K562 (cell line): Measurements from ENCODE around the gene SOSTDC1. TPM values are rescaled to one million over a fixed set of nuclear protein-coding genes. Genes with fewer than 3 reads are reported as not detected.
A peak's percentile ranks its signal among the peaks of the same experiment; 100 is the strongest.

Experiments used
- CHAMP1 ChIP-seq: fragments of 450-650 bp; IDR thresholded peaks from 2 replicates; pipeline ENCODE4 v1.6.1; 2016; ENCODE audit warnings: mild to moderate bottlenecking
- L3MBTL2 ChIP-seq: fragments of 450-650 bp; IDR thresholded peaks from 2 replicates; pipeline ENCODE4 v1.6.1; 2016; ENCODE audit warnings: mild to moderate bottlenecking, moderate library complexity
- MEIS2 ChIP-seq: fragments of 450-650 bp; IDR thresholded peaks from 2 replicates; pipeline ENCODE4 v1.6.1; 2014; ENCODE audit warnings: mild to moderate bottlenecking; ENCODE audit not compliant: partially characterized antibody
- MLLT1 ChIP-seq, 2 experiments: fragments of 450-650 bp; IDR thresholded peaks; 2 replicates each; pipeline ENCODE4 v1.6.1; 2016
- MYC ChIP-seq, 2 experiments: fragments of 250-450 bp in 1 of 2; sonication (Bioruptor Pico) in 1 of 2; IDR thresholded peaks; 2 replicates each; pipeline versions ENCODE4 v1.5.1 to v1.6.1; 2012 to 2021; ENCODE audit warnings: low read depth in 2 of 2, borderline replicate concordance in 1 of 2, improper control_type of control experiment in 1 of 2, low read length in 1 of 2, mild to moderate bottlenecking in 1 of 2, moderate library complexity in 1 of 2
- NKRF ChIP-seq: fragments of 450-650 bp; IDR thresholded peaks from 2 replicates; pipeline ENCODE4 v1.6.1; 2016; ENCODE audit warnings: borderline replicate concordance
- PCBP2 ChIP-seq: fragments of 200-400 bp; formaldehyde crosslinking; IDR thresholded peaks from 2 replicates; pipeline ENCODE4 v1.6.1; 2018; ENCODE audit warnings: low read length, low read depth, mild to moderate bottlenecking, moderate library complexity; ENCODE audit not compliant: poor library complexity, severe bottlenecking
- POLR2B ChIP-seq: fragments of 450-650 bp; IDR thresholded peaks from 2 replicates; pipeline ENCODE4 v1.6.1; 2018; ENCODE audit warnings: low read depth; ENCODE audit not compliant: partially characterized antibody
- RAD51 ChIP-seq: fragments of 450-650 bp; IDR thresholded peaks from 2 replicates; pipeline ENCODE4 v1.7.1; 2016; ENCODE audit warnings: low read depth, mild to moderate bottlenecking, borderline replicate concordance
- SIN3A ChIP-seq, 2 experiments: fragments of 150-350 bp in 1 of 2; IDR thresholded peaks; 2 replicates each; pipeline ENCODE4 v1.6.1; 2011 to 2016; ENCODE audit warnings: borderline replicate concordance in 2 of 2, low read depth in 2 of 2, low read length in 2 of 2, mild to moderate bottlenecking in 2 of 2, moderate library complexity in 2 of 2; ENCODE audit not compliant: control insufficient read depth in 1 of 2
- YY1 ChIP-seq, 3 experiments: IDR thresholded peaks; 2 replicates each; pipeline ENCODE4 v1.6.1; 2011; ENCODE audit warnings: low read length in 2 of 3, mild to moderate bottlenecking in 2 of 3, moderate library complexity in 2 of 3, borderline replicate concordance in 1 of 3, control low read depth in 1 of 3, low read depth in 1 of 3; ENCODE audit not compliant: insufficient read depth in 3 of 3, insufficient replicate concordance in 2 of 3, control insufficient read depth in 1 of 3, insufficient read length in 1 of 3; ENCODE audit errors: extremely low read depth in 1 of 3
- ZC3H8 ChIP-seq: fragments of 450-650 bp; IDR thresholded peaks from 2 replicates; pipeline ENCODE4 v1.6.1; 2017
- polyA plus RNA-seq, 8 experiments: library from polyadenylated mRNA; depleted of rRNA in 4 of 8; stranded (reverse) in 5 of 8; unstranded in 3 of 8; fragments of >200 nt; fragmentation: Nextera tagmentation in 2 of 8; fragmentation: Illumina TruSeq in 1 of 8; extraction: Ambion mirVana in 2 of 8; extraction: Trizol in 1 of 8; gene quantifications; 2 replicates each; pipeline versions ENCODE4 v1.2.1 to v1.2.3, GENCODE V29; 2011 to 2014; ENCODE audit warnings: inconsistent platforms in 1 of 8, missing spikeins in 1 of 8
- total RNA-seq, 7 experiments: library from RNA; depleted of rRNA in 6 of 7; stranded (reverse); fragments of >200 nt in 6 of 7; fragmentation: Illumina TruSeq in 2 of 7; extraction: Trizol in 2 of 7; gene quantifications; 2 replicates each; pipeline versions ENCODE4 v1.2.1 to v1.2.3, GENCODE V29; 2011 to 2021; ENCODE audit warnings: low replicate concordance in 1 of 7
- TF ChIP-seq, protein P1 (sequence below): sonication (generic); IDR thresholded peaks from 2 replicates; pipeline ENCODE4 v1.6.1; 2016

Gene SOSTDC1
- total and polyA plus RNA-seq, 9 of the 15 experiments (the other 6 are each of a cell fraction or from before 2014, with no cell fraction given) = 8.3 to 48.6 (median 15.9) TPM

GRCh38 chr7:16465469-16466361 lies at the start of gene SOSTDC1 (continued):
- TF ChIP-seq ZC3H8 (no peak), L3MBTL2 (peak; percentile 39; the same call in 1 of the 2 replicates), RAD51 (peak; percentile 5; the same call in 1 of the 2 replicates), MEIS2 (peak; percentile 29), PCBP2 (no peak), POLR2B (peak; percentile 68), SIN3A (IDR thresholded peaks at IDR 0.05; ENCODE audit: borderline replicate concordance in 2 of 2, control insufficient read depth in 1 of 2, low read depth in 2 of 2, low read length in 2 of 2) (peak in 1 of 2 experiments; percentile 46; a peak in 1 of 4 replicates), MLLT1 (IDR thresholded peaks at IDR 0.05) (0 out of 4 replicates have a peak, but pooled peaks of 1 of the 2 experiments have one; percentile 49), CHAMP1 (peak; percentile 10; the same call in 1 of the 2 replicates), MYC (IDR thresholded peaks at IDR 0.05; ENCODE audit: low read depth, low read length) (peak; percentile 16; the same call in 1 of the 2 replicates), MYC (CRISPR knock-in tag; IDR thresholded peaks at IDR 0.05; ENCODE audit: borderline replicate concordance, low read depth) (no peak), YY1 (IDR thresholded peaks at IDR 0.05; ENCODE audit: borderline replicate concordance in 1 of 3, control insufficient read depth in 1 of 3, extremely low read depth in 1 of 3, insufficient read depth in 3 of 3, insufficient read length in 1 of 3, insufficient replicate concordance in 2 of 3, low read depth in 1 of 3, low read length in 2 of 3) (peak in 1 of 3 experiments; percentile 26), NKRF (peak; percentile 63; the same call in 1 of the 2 replicates)
- TF ChIP-seq, protein P1, sequence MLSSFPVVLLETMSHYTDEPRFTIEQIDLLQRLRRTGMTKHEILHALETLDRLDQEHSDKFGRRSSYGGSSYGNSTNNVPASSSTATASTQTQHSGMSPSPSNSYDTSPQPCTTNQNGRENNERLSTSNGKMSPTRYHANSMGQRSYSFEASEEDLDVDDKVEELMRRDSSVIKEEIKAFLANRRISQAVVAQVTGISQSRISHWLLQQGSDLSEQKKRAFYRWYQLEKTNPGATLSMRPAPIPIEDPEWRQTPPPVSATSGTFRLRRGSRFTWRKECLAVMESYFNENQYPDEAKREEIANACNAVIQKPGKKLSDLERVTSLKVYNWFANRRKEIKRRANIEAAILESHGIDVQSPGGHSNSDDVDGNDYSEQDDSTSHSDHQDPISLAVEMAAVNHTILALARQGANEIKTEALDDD = peak; percentile 49
